HAP-1 (cell line): ENCODE results near the gene ZNF619.

Experiments used
- DNase-seq, 2 experiments: peaks; one replicate each; pipeline ENCODE4 v3.0.0-alpha.2; 2016 to 2020; ENCODE audit warnings: low spot score in 2 of 2
- H3K27me3 ChIP-seq: fragments of 250-450 bp; sonication (Bioruptor Pico); 2 replicates; pipeline ENCODE4 v1.5.1; 2020; ENCODE audit warnings: low read depth, mild to moderate bottlenecking, moderate library complexity
- H3K36me3 ChIP-seq: fragments of 250-450 bp; sonication (Bioruptor Pico); replicated peaks from 2 replicates; pipeline ENCODE4 v1.5.1; 2020; ENCODE audit warnings: mild to moderate bottlenecking
- H3K4me1 ChIP-seq: fragments of 250-450 bp; sonication (Bioruptor Pico); 2 replicates; pipeline ENCODE4 v1.5.1; 2020; ENCODE audit warnings: mild to moderate bottlenecking
- H3K4me3 ChIP-seq: fragments of 250-450 bp; sonication (Bioruptor Pico); 2 replicates; pipeline ENCODE4 v1.5.1; 2020; ENCODE audit warnings: mild to moderate bottlenecking, moderate library complexity
- H3K9me3 ChIP-seq: fragments of 250-450 bp; sonication (Bioruptor Pico); 2 replicates; pipeline ENCODE4 v1.5.1; 2020; ENCODE audit warnings: mild to moderate bottlenecking, moderate library complexity
- in situ Hi-C: fragments of 300-500 bp; cut with MboI; formaldehyde crosslinking; loops from 3 replicates; pipeline ENCODE4 v1.14.3; 2020; ENCODE audit warnings: low sequenced_read_pairs, inconsistent platforms, mixed read lengths

ZNF619 gene

GRCh38 chr3:40494698-40495097 is 17.8 kb downstream of the ZNF619 start:
- no peak for DNase-seq
- Histone ChIP-seq H3K27me3 (no peaks in the 10 kb centered on the region), H3K36me3 (no peaks in the 10 kb centered on the region), H3K9me3 (peaks cover 4% of the 10 kb centered on the region; the same call in 1 of the 2 replicates), H3K4me1 (no peaks in the 10 kb centered on the region), H3K4me3 (no peak overlapping the region)
- in situ Hi-C loops: no loop called here

- DNase-seq: no peak
- Histone ChIP-seq H3K36me3 (no peaks in the 10 kb centered on the region), H3K9me3 (no peaks in the 10 kb centered on the region), H3K27me3 (no peaks in the 10 kb centered on the region), H3K4me3 (no peak overlapping the region), H3K4me1 (no peaks in the 10 kb centered on the region)
- in situ Hi-C loops: no loop called here
Measured at GRCh38 chr3:40497288-40497687, 20.4 kb downstream of the ZNF619 start.

- in situ Hi-C loops: no loop called here
- Histone ChIP-seq H3K4me3 (no peak overlapping the region), H3K9me3 (no peaks in the 10 kb centered on the region), H3K36me3 (no peaks in the 10 kb centered on the region), H3K4me1 (no peaks in the 10 kb centered on the region), H3K27me3 (no peaks in the 10 kb centered on the region)
- no peak for DNase-seq
Measured at GRCh38 chr3:40499952-40500351, 23.0 kb downstream of the ZNF619 start.

DNA sequence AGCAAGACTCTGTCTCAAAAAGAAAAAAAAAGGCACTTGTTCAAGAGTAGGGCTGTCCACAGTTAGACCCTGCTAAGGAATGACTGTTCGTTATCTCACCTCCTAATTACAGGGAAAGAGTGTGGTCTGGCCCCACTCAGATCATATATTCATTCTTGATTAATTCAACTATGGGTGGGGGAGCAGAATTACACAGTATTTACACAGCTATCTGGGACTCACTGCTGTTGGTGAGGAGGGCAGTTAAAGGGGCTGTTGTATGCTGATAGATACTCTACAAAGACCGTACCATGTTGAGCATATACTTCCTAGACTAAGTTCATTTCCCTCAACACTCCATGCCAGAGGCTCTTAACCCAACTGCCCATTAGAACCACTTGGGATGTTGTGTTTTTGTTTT is 25.1 kb downstream of the ZNF619 start:
- Histone ChIP-seq H3K27me3 (no peaks in the 10 kb centered on the region), H3K9me3 (no peaks in the 10 kb centered on the region), H3K4me1 (peaks cover 5% of the 10 kb centered on the region), H3K4me3 (no peak overlapping the region), H3K36me3 (no peaks in the 10 kb centered on the region)
- DNase-seq: no peak
- in situ Hi-C loops: no loop called here

GRCh38 chr3:40504636-40505430 is 27.9 kb downstream of the ZNF619 start:
- H3K4me1 ChIP-seq: peaks cover 8% of the 10 kb centered on the region
- no peaks in the 10 kb centered on the region for H3K27me3 ChIP-seq
- H3K9me3 ChIP-seq: no peaks in the 10 kb centered on the region
- no peak for DNase-seq
- in situ Hi-C loops: no loop called here
- H3K4me3 ChIP-seq: no peak overlapping the region
- peaks cover 4% of the 10 kb centered on the region for H3K36me3 ChIP-seq

DNA sequence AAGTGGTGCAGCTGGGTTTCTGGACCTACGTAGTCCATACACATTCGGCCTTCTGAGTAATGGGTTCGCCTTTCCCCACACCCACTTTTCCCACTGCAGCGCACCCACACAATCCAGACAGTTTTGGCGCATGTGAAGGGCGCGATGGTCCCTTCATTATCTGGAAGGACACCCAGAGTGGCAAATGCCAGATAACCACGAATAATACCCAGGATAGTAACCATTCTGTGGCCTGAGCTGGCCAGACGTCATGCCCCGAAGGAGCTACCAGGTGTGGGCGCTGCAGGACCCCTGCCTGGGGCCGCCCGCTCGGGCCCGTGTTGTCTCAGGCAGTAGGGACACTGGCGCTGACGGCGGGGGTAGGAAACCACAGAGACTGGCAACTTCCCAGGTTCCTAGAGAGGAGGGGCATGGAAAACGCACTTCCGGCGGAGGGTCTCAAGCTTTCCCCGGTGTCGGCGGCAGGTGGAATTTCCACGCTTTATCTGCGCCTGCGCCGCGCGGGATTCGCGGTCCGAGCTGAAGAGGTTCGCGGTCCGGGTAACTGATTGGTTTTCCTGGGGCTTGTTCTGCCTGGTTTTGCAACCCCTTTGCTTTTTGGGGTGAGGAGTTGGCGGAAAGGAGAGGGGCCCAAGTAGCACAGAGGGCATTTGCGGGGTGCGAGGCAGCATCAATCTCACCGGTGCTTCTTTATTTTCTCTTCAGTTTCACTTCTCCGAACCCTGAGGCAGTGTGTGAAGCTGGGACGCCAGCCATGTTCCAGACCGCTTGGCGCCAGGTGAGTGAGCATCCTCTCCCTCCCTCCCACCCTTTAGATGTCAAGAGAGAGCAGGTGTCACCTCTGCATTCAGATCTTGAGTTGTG is 28.9 kb downstream of the ZNF619 start, which contains the start of gene ZNF620:
TSS of gene ZNF620 (plus strand) at position 441 of the 864 bp plus-strand sequence. CDS start at position 755, 314 bp downstream.
- peak within 1 kb of the TSS; percentile 60 for H3K4me3 ChIP-seq
- H3K27me3 ChIP-seq: no peaks in the 10 kb centered on the region
- H3K4me1 ChIP-seq: peaks cover 8% of the 10 kb centered on the region
- peak; percentile 88 to 93 for DNase-seq
- peaks cover 14% of the 10 kb centered on the region for H3K36me3 ChIP-seq
- in situ Hi-C loops: no loop called here
- no peaks in the 10 kb centered on the region for H3K9me3 ChIP-seq

DNA sequence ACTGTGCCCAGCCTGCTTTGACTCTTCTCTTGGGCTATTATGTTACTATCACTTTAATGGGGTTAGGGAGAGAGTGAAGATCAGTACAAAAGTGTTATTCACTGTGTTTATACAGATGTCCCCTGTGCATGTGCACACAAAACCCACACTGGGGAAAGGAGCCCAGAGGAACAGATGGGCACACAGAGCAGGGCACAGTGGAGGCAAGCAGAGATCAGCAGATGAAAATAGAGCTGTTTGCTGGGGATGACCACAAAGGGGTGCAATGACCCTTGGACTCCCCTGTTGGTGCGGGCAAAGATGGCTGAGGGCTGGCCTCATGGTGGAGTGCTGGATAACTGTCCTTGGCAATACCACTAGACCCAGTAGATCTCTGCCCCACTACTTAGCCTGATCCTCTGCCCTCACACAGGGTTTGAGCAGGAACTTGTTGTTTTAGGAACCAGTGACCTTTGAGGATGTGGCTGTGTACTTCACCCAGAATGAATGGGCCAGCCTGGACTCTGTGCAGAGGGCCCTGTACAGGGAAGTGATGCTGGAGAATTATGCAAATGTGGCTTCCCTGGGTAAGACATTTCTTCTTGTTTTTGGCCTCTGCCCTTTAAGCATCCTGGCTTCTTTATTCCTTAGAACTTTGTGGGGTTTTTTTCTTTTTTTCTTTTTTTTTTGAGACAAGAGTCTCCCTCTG is 34.3 kb downstream of the ZNF619 start:
- in situ Hi-C loops: no loop called here
- Histone ChIP-seq H3K36me3 (peaks cover 48% of the 10 kb centered on the region), H3K4me1 (peaks cover 6% of the 10 kb centered on the region; the same call in 1 of the 2 replicates), H3K27me3 (no peaks in the 10 kb centered on the region), H3K4me3 (no peak overlapping the region), H3K9me3 (no peaks in the 10 kb centered on the region)
- DNase-seq: no peak

GRCh38 chr3:40516201-40516600 is 39.3 kb downstream of the ZNF619 start:
- H3K36me3 ChIP-seq: peaks cover 38% of the 10 kb centered on the region
- in situ Hi-C loops: no loop called here
- DNase-seq: no peak

DNA sequence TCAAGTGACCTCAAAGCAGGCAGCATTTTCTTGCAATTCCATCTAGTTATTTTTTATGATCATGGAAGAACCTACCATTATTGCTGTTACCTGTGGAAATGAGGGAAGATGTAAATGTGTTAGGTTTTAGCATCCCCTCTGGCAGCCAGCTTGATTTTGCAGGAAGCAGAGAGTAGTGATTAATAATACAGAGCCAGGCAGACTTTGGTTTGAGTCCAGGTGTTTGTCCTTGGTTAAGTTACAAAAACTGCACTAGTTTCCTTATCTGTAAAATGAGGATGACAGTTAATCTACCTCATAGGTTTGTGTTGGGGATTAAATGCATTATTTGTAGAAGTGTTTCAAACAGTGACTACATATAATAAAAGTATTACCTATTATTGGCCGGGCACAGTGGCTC is 41.1 kb downstream of the ZNF619 start:
- no peaks in the 10 kb centered on the region for H3K27me3 ChIP-seq
- peaks cover 31% of the 10 kb centered on the region for H3K36me3 ChIP-seq
- DNase-seq: no peak
- no peaks in the 10 kb centered on the region for H3K4me1 ChIP-seq
- H3K9me3 ChIP-seq: no peaks in the 10 kb centered on the region
- in situ Hi-C loops: no loop called here
- no peak overlapping the region for H3K4me3 ChIP-seq

More at GRCh38 chr3:40516201-40516600, 39.3 kb downstream of the ZNF619 start:
- H3K4me3 ChIP-seq: no peak overlapping the region
- peaks cover 3% of the 10 kb centered on the region; the same call in 1 of the 2 replicates for H3K4me1 ChIP-seq
- H3K9me3 ChIP-seq: no peaks in the 10 kb centered on the region
- no peaks in the 10 kb centered on the region for H3K27me3 ChIP-seq

- in situ Hi-C loops: no loop called here
- H3K9me3 ChIP-seq: no peaks in the 10 kb centered on the region
Measured at GRCh38 chr3:40518848-40519247, 41.9 kb downstream of the ZNF619 start.

GRCh38 chr3:40521254-40521653 is 44.3 kb downstream of the ZNF619 start:
- no peaks in the 10 kb centered on the region for H3K9me3 ChIP-seq
- no peak for DNase-seq
- no peaks in the 10 kb centered on the region for H3K27me3 ChIP-seq
- in situ Hi-C loops: no loop called here
- H3K4me1 ChIP-seq: peaks cover 7% of the 10 kb centered on the region
- H3K36me3 ChIP-seq: peaks cover 8% of the 10 kb centered on the region
- H3K4me3 ChIP-seq: no peak overlapping the region

More at GRCh38 chr3:40518848-40519247, 41.9 kb downstream of the ZNF619 start:
- peaks cover 29% of the 10 kb centered on the region for H3K36me3 ChIP-seq
- no peaks in the 10 kb centered on the region for H3K4me1 ChIP-seq
- no peak overlapping the region for H3K4me3 ChIP-seq
- DNase-seq: no peak
- no peaks in the 10 kb centered on the region for H3K27me3 ChIP-seq

DNA sequence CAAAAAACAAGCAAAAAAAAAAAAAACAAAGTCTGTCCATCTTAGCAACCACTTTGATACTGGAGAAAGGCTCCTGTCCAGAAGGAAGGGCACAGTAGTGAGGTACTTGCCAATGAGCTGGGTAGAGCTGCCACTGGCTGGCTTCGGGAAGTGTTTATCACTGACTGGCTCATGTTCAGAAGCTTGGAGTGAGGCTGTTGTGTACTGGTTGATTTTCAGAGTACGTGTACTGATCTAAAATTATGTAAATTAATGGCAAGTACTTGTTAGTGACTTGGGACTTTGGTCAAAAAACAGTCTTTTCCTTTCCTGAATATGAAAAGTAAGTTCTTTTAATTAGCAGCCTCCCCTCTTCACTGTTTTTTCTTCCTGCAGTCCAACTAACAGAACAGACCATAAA is 46.9 kb downstream of the ZNF619 start:
- Histone ChIP-seq H3K4me1 (peaks cover 7% of the 10 kb centered on the region), H3K36me3 (peaks cover 17% of the 10 kb centered on the region), H3K27me3 (no peaks in the 10 kb centered on the region), H3K9me3 (no peaks in the 10 kb centered on the region), H3K4me3 (no peak overlapping the region)
- DNase-seq: no peak
- in situ Hi-C loops: no loop called here

DNA sequence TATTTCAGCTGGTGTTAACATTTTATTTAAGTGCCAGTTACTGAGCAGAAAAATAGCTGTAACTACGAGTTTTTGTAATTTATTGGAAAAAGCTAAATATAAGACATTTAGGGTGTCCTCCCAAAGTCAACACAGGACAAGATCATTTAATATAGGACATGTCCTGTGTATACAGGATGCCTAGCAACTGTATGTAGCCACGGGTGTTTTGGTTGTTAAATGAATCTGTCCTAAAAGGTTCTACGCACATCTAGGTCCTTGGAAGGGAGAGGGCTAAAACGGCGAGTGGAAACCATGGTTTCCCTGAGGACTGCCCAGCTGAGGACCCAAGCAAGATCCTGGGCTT is 47.3 kb downstream of the ZNF619 start:
- no peaks in the 10 kb centered on the region for H3K9me3 ChIP-seq
- DNase-seq: no peak
- H3K4me3 ChIP-seq: peak overlapping the region; percentile 88
- H3K36me3 ChIP-seq: peaks cover 18% of the 10 kb centered on the region
- in situ Hi-C loops: no loop called here
- peaks cover 7% of the 10 kb centered on the region for H3K4me1 ChIP-seq
- no peaks in the 10 kb centered on the region for H3K27me3 ChIP-seq
